ENCODE measurements around the gene MIS12.

The MIS12 gene

DNA sequence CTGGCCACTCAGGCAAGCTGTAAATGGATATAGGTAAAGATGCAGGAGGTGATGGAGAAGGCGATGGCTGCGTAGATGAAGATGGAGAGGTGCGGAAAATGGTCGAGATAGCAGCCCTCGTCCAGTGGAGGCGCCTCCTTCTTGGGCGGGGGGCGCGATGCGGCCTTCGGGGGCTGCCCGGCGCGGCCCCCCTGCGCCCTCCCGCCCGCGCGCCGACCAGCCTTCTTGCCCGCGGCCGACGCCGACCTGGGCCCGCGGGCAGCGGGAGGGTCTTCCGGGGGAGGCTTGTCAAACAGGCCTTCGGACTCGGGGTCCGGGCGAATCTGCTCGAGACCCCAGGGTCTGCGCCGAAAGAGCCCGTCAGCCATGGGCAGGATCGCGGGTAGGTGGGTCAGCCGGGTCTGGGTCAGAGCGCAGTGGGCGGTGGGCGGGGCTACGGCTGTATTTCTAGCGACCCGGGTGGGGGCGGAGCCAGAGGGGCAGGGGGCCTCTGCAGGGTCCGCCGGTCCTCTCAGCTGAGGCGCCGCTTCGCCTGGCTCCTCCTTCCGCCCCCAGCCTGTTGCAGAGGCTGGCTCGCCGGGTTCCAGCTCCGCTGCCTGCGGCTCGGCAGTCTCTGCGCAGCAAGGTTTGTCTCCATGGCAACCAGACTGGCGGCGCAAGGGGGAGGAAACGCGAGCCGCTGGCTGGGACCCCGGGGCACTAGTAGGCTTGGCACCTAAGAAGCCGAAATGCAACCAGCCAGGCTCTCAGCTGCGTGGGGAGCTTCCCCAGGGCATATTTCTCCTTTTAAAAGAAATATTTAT is 14.4 kb downstream of the MIS12 start:
- peak; percentile 87 for DNase-seq

GRCh38 chr17:5501685-5502084 is 15.3 kb downstream of the MIS12 start:
- DNase-seq = no peak

- no peak for DNase-seq
Observed at GRCh38 chr17:5502552-5502951, 16.2 kb downstream of the MIS12 start.

DNA sequence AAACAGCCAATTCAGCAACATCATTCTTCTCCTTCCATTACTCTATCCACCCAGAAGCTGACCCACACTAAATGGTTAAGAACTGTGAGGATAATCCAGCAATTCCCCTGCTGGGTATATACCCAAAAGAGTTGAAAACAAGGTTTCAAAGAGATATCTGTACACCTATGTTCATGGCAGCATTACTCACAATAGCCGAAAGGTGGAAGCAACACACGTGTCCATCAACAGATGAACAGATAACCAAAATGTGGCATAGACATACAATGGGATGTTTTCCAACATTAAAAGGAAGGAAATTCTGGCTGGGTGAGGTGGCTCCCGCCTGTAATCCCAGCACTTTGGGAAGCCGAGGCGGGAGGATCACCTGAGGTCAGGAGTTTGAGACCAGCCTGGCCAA is 19.9 kb downstream of the MIS12 start:
- DNase-seq = no peak

- no peak for DNase-seq
Observed at GRCh38 chr17:5508810-5509209, 22.4 kb downstream of the MIS12 start.

DNA sequence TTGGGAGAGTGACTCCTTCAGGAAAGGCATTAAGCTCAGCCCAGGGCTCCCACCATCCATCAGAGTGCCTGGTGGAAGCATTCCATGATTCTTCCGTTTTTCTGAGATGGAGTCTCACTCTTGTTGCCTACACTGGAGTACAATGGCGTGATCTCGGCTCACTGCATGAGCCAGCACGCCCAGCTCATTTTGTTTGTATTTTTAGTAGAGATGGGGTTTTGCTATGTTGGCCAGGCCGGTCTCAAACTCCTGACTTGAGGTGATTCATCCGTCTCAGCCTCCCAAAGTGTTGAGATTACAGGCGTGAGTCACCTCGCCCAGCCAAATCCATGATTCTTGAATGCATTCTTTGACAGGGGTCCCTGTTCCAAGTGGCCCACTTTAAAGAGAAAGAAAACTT is 23.1 kb downstream of the MIS12 start:
- DNase-seq = no peak

DNA sequence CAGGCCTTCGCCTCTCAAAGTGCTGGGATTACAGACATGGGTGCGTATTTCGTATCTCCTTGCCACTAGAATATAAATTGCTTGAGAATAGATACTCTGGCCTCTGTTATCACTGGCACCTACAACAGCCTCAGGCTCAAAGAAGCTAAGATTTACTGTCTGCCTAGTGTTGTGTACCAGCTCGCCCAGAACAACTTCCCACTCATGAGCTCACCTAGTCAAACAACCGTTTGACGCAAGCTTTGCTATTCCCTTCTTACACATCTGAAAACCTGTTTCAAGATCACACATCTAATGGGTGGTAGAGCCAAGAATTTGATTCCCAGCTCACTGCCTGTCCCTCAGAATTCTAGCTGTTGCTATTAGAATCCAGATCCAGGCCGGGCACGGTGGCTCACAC is 24.4 kb downstream of the MIS12 start:
- no peak for DNase-seq

DNA sequence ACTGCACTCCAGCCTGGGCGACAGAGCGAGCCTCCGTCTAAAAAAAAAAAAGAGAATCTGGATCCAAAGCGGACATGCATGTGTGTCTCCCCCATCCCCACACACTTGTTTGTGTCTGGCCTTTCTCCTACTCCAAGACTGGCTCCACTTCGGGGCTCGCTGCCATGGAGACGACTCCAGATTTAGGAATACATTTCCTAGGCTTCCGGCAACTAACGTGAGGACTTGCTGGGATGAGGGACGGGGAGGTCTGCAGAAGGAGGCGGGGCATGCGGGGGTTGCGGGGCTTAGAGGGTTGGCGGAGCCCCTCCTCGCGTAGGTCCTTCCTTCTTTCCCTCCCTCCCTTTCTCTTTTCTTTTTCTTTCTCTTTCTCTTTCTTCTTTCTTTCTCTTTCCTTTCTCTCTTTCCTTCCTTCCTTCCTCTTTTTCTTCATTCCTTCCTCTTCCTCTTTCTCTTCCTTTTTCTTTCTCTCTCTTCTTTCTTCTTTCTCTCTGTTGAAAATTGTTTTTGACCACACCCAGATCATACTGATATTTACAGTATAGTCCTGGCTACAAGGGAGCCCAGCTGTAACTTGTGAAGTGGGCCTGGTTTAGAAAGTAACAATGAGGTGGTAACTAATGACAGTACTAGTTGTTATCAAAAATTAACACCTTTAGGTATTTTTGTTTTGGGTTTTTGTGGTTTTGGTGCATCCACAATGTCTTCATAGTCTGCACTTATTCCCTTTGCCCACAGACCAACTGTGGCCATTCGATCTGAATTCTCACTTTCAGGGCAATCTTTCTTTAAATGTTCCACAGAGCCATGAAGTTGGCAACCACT is 25.2 kb downstream of the MIS12 start:
- DNase-seq = no peak

DNA sequence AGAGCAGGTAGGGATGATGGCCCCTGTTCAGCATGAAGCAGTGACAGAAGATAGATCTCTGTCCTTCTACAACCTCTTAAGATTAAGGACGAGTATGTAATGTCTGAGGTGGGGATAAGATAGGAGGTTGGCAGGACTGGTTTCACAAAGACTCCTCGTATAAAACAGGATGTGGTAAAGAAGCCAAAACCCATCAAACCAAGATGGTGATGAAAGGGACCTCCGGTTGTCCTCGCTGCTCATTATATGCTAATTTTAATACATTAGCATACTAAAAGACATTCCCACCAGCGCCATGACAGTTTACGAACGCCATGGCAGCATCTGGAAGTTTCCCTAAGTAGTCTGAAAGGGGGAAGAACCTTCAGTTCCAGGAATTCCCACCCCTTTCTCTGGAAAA is 27.3 kb downstream of the MIS12 start:
- peak; percentile 52 for DNase-seq

DNA sequence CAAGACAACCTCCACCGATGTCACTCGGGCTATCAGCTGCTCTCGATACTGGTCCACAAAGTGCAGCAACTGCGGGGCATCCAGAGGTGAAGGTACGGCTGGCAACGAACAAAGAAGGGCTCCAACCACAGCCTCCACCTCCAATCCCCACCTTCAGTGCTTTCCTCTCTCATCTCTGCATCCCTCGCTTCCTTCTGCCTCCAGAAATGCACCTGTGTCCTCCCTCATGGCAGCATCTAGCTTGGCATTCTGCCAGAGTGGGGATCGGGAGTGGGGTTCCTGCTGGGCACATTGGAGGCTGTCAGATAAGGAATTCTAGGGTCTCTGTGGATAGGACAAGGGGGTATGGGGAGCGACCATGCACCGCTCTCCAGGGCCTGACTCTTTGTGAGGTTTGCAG is 28.6 kb downstream of the MIS12 start:
- DNase-seq = no peak

DNA sequence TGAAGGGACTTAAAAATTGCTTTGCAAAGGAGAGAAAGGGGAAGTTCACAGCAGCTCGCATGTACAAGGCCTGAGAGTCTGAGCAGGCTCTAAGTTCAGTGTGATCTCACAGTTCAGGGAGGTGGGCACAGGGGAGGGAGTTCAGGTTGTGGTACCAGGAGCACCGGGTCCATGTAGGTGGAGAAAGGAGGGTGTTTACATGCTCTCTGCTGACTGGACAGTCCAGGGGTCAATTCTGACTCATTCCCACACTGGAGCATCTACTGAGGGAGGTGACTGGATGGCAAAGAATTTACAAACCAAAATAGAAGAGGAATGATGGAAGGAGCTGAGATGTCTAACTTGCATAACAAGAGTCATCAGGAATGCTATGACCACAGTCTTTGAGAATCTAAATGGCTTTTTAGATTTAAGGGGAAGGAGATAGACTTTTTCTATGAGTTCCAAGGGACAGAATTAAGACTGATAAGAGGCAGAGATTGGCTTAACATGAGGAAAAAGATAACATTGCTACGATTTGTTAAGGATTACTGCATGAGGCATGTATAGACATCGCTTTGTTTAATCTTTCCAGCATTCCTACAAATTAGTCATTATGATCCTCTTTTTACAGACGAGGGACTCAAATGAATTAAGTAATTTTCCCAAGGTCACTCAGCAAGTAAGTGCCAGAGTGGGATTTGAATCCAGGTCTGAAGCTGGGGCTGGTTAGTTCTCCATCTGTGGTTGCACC is 29.9 kb downstream of the MIS12 start:
- no peak for DNase-seq

- DNase-seq = no peak
Observed at GRCh38 chr17:5522476-5522875, 36.1 kb downstream of the MIS12 start.

DNA sequence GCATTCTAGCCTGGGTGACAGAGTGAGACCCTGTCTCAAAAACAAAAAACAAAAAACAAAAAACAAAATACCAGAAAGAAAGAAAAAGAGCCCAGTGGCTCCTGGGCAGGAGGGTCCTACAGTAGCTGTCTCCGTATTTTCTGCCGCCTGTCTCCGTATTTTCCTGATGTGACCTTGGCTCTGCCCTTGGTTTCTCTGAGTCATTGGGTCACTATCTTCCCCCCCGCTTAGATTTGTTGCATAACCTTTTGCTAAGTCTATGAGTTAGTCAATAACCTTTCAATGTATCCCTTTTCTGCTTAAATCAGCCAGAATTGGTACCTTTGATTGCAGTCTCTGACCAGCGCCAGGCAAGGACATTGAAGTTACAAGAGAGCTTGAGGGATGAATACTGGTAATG is 36.9 kb downstream of the MIS12 start:
- DNase-seq = no peak

- DNase-seq = no peak
Observed at GRCh38 chr17:5526821-5527598, 40.6 kb downstream of the MIS12 start.

DNA sequence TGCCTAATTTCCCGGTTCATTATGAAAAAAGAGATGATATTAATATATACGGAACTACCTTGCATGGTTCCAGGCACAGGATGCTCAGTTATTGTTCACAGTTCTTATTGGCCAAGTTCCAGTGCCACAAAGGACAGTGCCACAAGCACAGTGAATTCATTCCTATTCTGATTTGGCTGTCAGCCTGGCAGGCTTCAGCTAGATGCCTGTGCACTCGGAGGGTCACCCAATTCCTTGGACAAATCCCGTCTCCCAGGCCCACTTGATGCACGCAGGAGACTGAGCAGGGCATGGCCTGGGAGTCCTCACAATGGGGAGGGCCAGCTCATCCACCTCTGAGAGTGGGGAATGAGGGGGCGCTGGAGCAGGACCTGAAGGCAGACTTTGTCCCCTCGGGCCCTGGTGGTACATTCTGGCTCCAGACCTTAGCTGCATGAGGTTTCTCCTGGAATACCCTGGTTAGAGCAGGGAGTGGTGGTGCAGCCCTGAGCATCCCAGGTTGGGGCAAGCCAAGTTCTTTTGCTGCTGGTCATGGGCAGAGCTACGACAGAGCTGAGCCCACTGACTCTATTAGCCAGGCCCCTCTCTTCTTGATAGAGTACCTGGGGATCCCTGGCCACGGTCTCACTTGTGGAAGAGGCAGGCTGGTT is 41.4 kb downstream of the MIS12 start:
- DNase-seq = no peak

GRCh38 chr17:5530265-5531084 is 44.1 kb downstream of the MIS12 start:
- DNase-seq = no peak

- no peak for DNase-seq
Observed at GRCh38 chr17:5531085-5531418, 44.7 kb downstream of the MIS12 start.

DNA sequence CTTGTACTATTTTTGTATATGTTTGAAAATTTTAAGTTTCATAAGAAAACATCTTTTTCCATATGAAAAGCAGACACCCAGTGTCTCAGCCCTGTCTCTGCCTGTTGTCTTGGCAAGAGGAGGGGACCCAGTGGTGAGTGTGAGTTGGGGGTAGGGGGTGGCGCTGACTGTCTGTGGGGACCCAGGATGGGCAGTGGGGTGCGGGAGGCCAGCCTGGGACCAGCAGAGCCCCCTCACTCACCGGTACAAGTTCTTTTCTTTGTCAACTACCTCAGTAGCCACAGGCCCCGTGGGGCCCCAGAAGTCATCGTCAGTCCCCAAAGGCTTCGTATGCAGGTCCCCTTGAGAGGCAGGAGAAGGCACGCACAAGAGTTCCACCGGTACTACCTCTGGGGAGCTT is 46.2 kb downstream of the MIS12 start:
- no peak for DNase-seq

DNA sequence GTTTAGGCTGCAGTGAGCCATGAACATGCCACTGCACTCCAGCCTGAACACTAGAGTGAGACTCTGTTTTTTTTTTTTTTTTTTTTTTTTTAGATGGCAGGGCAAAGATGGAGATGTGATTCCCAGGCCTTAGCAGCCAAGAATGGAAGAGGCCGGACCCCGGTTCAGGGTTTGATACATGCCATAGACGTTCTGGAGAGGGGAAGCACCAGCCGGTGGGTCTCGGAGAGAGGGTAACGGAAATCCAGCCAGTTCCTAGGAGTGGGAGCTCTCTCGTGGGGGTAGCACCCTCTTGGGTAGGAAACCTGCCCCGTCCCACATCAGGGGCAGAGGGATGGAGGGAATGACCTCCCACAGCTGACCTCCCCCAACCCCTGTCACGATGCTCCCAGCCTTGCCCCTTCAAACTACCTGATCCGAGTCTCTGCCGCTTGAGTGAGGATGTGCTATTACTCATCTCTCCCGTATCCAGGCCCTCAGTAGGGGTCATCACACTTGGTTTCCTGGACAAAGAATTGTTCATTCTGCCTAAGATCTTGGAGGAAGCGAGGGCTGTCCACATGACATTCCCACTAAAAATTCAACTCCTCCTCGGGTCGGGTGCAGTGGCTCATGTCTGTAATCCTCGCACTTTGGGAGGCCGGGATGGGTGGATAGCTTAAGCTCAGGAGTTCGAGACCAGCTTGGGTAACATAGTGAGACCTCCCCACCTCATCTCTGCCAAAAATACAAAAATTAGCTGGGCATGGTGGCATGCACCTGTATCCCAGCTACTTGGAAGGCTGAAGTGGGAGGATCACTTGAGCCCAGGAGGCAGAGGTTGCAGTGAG is 47.3 kb downstream of the MIS12 start:
- DNase-seq = no peak

- DNase-seq = no peak
Observed at GRCh38 chr17:5535436-5535835, 49.1 kb downstream of the MIS12 start.
